H1 (cell line): ENCODE measurements around the gene RPUSD1. TPM values are rescaled to one million over a fixed set of nuclear protein-coding genes. Genes with fewer than 3 reads are reported as not detected.

ENCODE experiments used
- CTCF ChIA-PET: fragments of 300-600 bp; sonication (Branson Sonifier 250); formaldehyde crosslinking; loops from one replicate; lab custom pipeline; 2021; ENCODE audit not compliant: partially characterized antibody; lab: Charles Lee
- POLR2A ChIA-PET: fragments of 300-600 bp; sonication (Branson Sonifier 250); formaldehyde crosslinking; loops from one replicate; lab custom pipeline; 2021; ENCODE audit warnings: inconsistent platforms; ENCODE audit not compliant: partially characterized antibody; lab: Charles Lee
- DNase-seq, 2 experiments: peaks; one replicate each; pipeline versions ENCODE4 v3.0.0 to v3.0.0-alpha.2; 2010 to 2022; ENCODE audit warnings: low spot score in 2 of 2, low read depth in 1 of 2, mixed read lengths in 1 of 2
- FAIRE-seq: peaks from 2 replicates; lab custom pipeline; 2011; peaks lifted over from hg19 to GRCh38; lab: Jason Lieb, UNC
- H2AFZ ChIP-seq: 2 replicates; pipeline ENCODE4 v1.8.1; 2012; ENCODE audit warnings: low read length, inconsistent platforms
- H2AK5ac ChIP-seq: 2 replicates; pipeline ENCODE4 v1.6.1; 2013; ENCODE audit warnings: low read depth, low read length
- H2BK120ac ChIP-seq: replicated peaks from 2 replicates; pipeline ENCODE3; 2013; ENCODE audit warnings: low read depth, low read length, inconsistent platforms
- H2BK12ac ChIP-seq: 2 replicates; pipeline ENCODE4 v1.6.1; 2013; ENCODE audit warnings: low read depth, low read length
- H2BK15ac ChIP-seq: 2 replicates; pipeline ENCODE4 v1.6.1; 2013; ENCODE audit warnings: low read length
- H2BK20ac ChIP-seq: 2 replicates; pipeline ENCODE4 v1.6.1; 2013; ENCODE audit warnings: low read length
- H2BK5ac ChIP-seq: 2 replicates; pipeline ENCODE4 v1.6.1; 2013; ENCODE audit warnings: low read depth, low read length
- H3K14ac ChIP-seq: 2 replicates; pipeline ENCODE4 v1.6.1; 2013; ENCODE audit warnings: inconsistent platforms; ENCODE audit not compliant: insufficient read length
- H3K18ac ChIP-seq: 2 replicates; pipeline ENCODE4 v1.6.1; 2013; ENCODE audit warnings: low read length; ENCODE audit errors: extremely low read depth
- H3K23ac ChIP-seq: 2 replicates; pipeline ENCODE4 v1.6.1; 2013; ENCODE audit warnings: inconsistent platforms; ENCODE audit not compliant: insufficient read length
- H3K23me2 ChIP-seq: 2 replicates; pipeline ENCODE4 v1.6.1; 2013; ENCODE audit warnings: low read depth, low read length
- H3K27ac ChIP-seq: 2 replicates; pipeline ENCODE4 v1.6.1; 2011; ENCODE audit warnings: low read depth, low read length, inconsistent platforms
- H3K27me3 ChIP-seq, 4 experiments: replicated peaks in 1 of 4; 1 replicate in 1 of 4; 2 replicates in 3 of 4; pipeline versions ENCODE4 v1.6.1 to v1.8.1; 2011 to 2013; ENCODE audit warnings: low read length in 3 of 4, mild to moderate bottlenecking in 3 of 4, inconsistent platforms in 2 of 4, mixed read lengths in 2 of 4, moderate library complexity in 1 of 4; ENCODE audit not compliant: control insufficient read depth in 3 of 4, insufficient read depth in 3 of 4; ENCODE audit errors: extremely low read depth in 1 of 4
- H3K36me3 ChIP-seq, 4 experiments: 2 replicates each; pipeline versions ENCODE4 v1.6.1 to v1.8.1; 2011 to 2013; ENCODE audit warnings: mild to moderate bottlenecking in 4 of 4, low read length in 3 of 4, moderate library complexity in 2 of 4, control low read depth in 1 of 4, inconsistent platforms in 1 of 4; ENCODE audit not compliant: insufficient read depth in 4 of 4, control insufficient read depth in 2 of 4
- H3K4ac ChIP-seq: replicated peaks from 2 replicates; pipeline ENCODE3; 2013; ENCODE audit warnings: low read length, low read depth, mixed read lengths, inconsistent platforms; ENCODE audit not compliant: insufficient read length
- H3K4me1 ChIP-seq, 4 experiments: replicated peaks in 1 of 4; 1 replicate in 1 of 4; 2 replicates in 3 of 4; pipeline versions ENCODE4 v1.6.1 to v1.8.1; 2011 to 2013; ENCODE audit warnings: low read length in 3 of 4, inconsistent platforms in 2 of 4, mixed read lengths in 1 of 4; ENCODE audit not compliant: insufficient read depth in 4 of 4, control insufficient read depth in 3 of 4
- H3K4me2 ChIP-seq, 2 experiments: 2 replicates each; pipeline versions ENCODE4 v1.6.1 to v1.8.1; 2011 to 2013; ENCODE audit warnings: low read depth in 2 of 2, low read length in 2 of 2, control low read depth in 1 of 2, inconsistent platforms in 1 of 2, mild to moderate bottlenecking in 1 of 2; ENCODE audit not compliant: insufficient read depth in 1 of 2
- H3K4me3 ChIP-seq, 4 experiments: fragments of 200-600, 300-600 bp in 1 of 4; sonication (generic), shearing (Covaris generic), sonication (Bioruptor Twin) in 1 of 4; 2 replicates each; pipeline versions ENCODE4 v1.5.1 to v1.8.1; 2011 to 2016; ENCODE audit warnings: low read length in 4 of 4, low read depth in 3 of 4, control low read depth in 2 of 4, inconsistent platforms in 2 of 4, mild to moderate bottlenecking in 2 of 4, mixed read lengths in 1 of 4, moderate library complexity in 1 of 4; ENCODE audit not compliant: insufficient read depth in 2 of 4; ENCODE audit errors: extremely low read depth in 1 of 4
- H3K56ac ChIP-seq: replicated peaks from 2 replicates; pipeline ENCODE3; 2013; ENCODE audit warnings: low read depth, mild to moderate bottlenecking, mixed read lengths, low read length, inconsistent platforms; ENCODE audit not compliant: insufficient read length
- H3K79me1 ChIP-seq: 2 replicates; pipeline ENCODE4 v1.6.1; 2013; ENCODE audit warnings: low read depth, low read length, control low read depth
- H3K79me2 ChIP-seq, 2 experiments: 2 replicates each; pipeline versions ENCODE4 v1.6.1 to v1.8.1; 2012 to 2013; ENCODE audit warnings: low read length in 2 of 2, mild to moderate bottlenecking in 2 of 2, inconsistent platforms in 1 of 2; ENCODE audit not compliant: insufficient read depth in 2 of 2, control insufficient read depth in 1 of 2
- H3K9ac ChIP-seq, 4 experiments: replicated peaks in 1 of 4; 1 replicate in 1 of 4; 2 replicates in 3 of 4; pipeline versions ENCODE4 v1.6.1 to v1.8.1; 2011 to 2013; ENCODE audit warnings: low read depth in 3 of 4, low read length in 3 of 4, control low read depth in 2 of 4, mild to moderate bottlenecking in 2 of 4, moderate library complexity in 2 of 4, inconsistent platforms in 1 of 4; ENCODE audit errors: extremely low read depth in 1 of 4
- H3K9me3 ChIP-seq, 2 experiments: 2 replicates each; pipeline versions ENCODE4 v1.6.1 to v1.8.1; 2012 to 2013; ENCODE audit warnings: mild to moderate bottlenecking in 2 of 2, moderate library complexity in 2 of 2, control low read depth in 1 of 2, inconsistent platforms in 1 of 2, low read depth in 1 of 2, low read length in 1 of 2, mixed read lengths in 1 of 2; ENCODE audit not compliant: insufficient read depth in 2 of 2
- H4K20me1 ChIP-seq, 2 experiments: replicated peaks in 1 of 2; 2 replicates each; pipeline versions ENCODE3 to v1.8.1; 2011 to 2013; ENCODE audit warnings: inconsistent platforms in 2 of 2, low read length in 2 of 2, mild to moderate bottlenecking in 1 of 2; ENCODE audit not compliant: insufficient read depth in 2 of 2, control insufficient read depth in 1 of 2
- H4K5ac ChIP-seq: 2 replicates; pipeline ENCODE4 v1.6.1; 2013; ENCODE audit warnings: low read length, low read depth, mixed read lengths, inconsistent platforms; ENCODE audit not compliant: insufficient read length
- H4K8ac ChIP-seq: 2 replicates; pipeline ENCODE4 v1.8.0; 2013; ENCODE audit warnings: mild to moderate bottlenecking, moderate library complexity, low read length, inconsistent platforms; ENCODE audit not compliant: insufficient read depth; ENCODE audit errors: extremely low read depth
- H4K91ac ChIP-seq: replicated peaks from 2 replicates; pipeline ENCODE3; 2013; ENCODE audit warnings: low read length, mixed read lengths, inconsistent platforms; ENCODE audit not compliant: insufficient read length
- ASH2L ChIP-seq: fragments of 200-600, 300-600 bp; sonication (generic); IDR thresholded peaks from one replicate; pipeline ENCODE4 v1.7.1; 2017; ENCODE audit warnings: low read length
- BCL11A ChIP-seq, 2 experiments: IDR thresholded peaks; one replicate each; pipeline ENCODE4 v1.6.1; 2011; ENCODE audit warnings: low read depth in 2 of 2, low read length in 2 of 2, mild to moderate bottlenecking in 2 of 2
- CHD1 ChIP-seq: IDR thresholded peaks from 2 replicates; pipeline ENCODE4 v1.6.1; 2012; ENCODE audit warnings: low read depth, low read length, improper control_type of control experiment
- JUND ChIP-seq: IDR thresholded peaks from 2 replicates; pipeline ENCODE4 v1.6.1; 2011; ENCODE audit warnings: mild to moderate bottlenecking, improper control_type of control experiment, low read length
- MAX ChIP-seq: IDR thresholded peaks from 2 replicates; pipeline ENCODE4 v1.6.1; 2012; ENCODE audit warnings: inconsistent platforms
- NRF1 ChIP-seq: IDR thresholded peaks from 2 replicates; pipeline ENCODE4 v1.6.1; 2011; ENCODE audit warnings: mild to moderate bottlenecking, low read depth, low read length, improper control_type of control experiment
- RBBP5 ChIP-seq: IDR thresholded peaks from 2 replicates; pipeline ENCODE4 v1.7.1; 2012; ENCODE audit warnings: low read depth, mild to moderate bottlenecking, inconsistent platforms, low read length, moderate library complexity, borderline replicate concordance
- RNF2 ChIP-seq: fragments of 200-900, 300-1000 bp; sonication (generic); IDR thresholded peaks from 2 replicates; pipeline ENCODE4 v1.7.1; 2016; ENCODE audit warnings: borderline replicate concordance, low read depth, mild to moderate bottlenecking, antibody characterized with exemption, low read length; ENCODE audit not compliant: poor library complexity, severe bottlenecking; ENCODE audit errors: missing control alignments
- SIX5 ChIP-seq: IDR thresholded peaks from 2 replicates; pipeline ENCODE4 v1.6.1; 2011; ENCODE audit warnings: mild to moderate bottlenecking, low read depth, low read length
- TAF1 ChIP-seq: IDR thresholded peaks from 2 replicates; pipeline ENCODE4 v1.6.1; 2011; ENCODE audit warnings: mild to moderate bottlenecking, low read depth, low read length
- whole genome bisulfite sequencing, 2 experiments: shearing (Covaris generic) in 1 of 2; methylation state at CpG; one replicate each; pipeline versions ENCODE4 v1.1.6 to v1.1.7; 2013 to 2015; ENCODE audit warnings: low lambda C conversion rate in 2 of 2, mixed read lengths in 2 of 2, inconsistent platforms in 1 of 2, low coverage in 1 of 2, missing lambda C conversion rate in 1 of 2; ENCODE audit not compliant: insufficient replicate concordance in 2 of 2, insufficient coverage in 1 of 2, insufficient read length in 1 of 2; ENCODE audit errors: extremely low coverage in 1 of 2, missing lambda C conversion rate in 1 of 2; 5-methylcytosine and 5-hydroxymethylcytosine counted together
- polyA plus RNA-seq, 7 experiments: library from polyadenylated mRNA; depleted of rRNA in 3 of 7; stranded (reverse) in 5 of 7; unstranded in 2 of 7; fragments of >200 nt in 5 of 7; fragments of 200-250 nt in 2 of 7; gene quantifications; 1 replicate in 5 of 7; 2 replicates in 1 of 7; 4 replicates in 1 of 7; pipeline versions ENCODE4 v1.2.1 to v1.2.3, GENCODE V29; 2011 to 2013; ENCODE audit warnings: missing spikeins in 2 of 7, mixed read lengths in 2 of 7
- total RNA-seq: library from RNA; stranded (reverse); fragmentation: NEBNext Ultra II Directional; extraction: Animal tissue kit (Norgen Biotek cat#: 25700); gene quantifications from 2 replicates; pipeline ENCODE4 v1.2.1, GENCODE V29; 2021
- TF ChIP-seq, protein P1 (sequence below): IDR thresholded peaks from 2 replicates; pipeline ENCODE4 v1.6.1; 2012; ENCODE audit warnings: inconsistent platforms

Gene RPUSD1
- total and polyA plus RNA-seq, 2 of the 8 experiments (the other 6 are each of a cell fraction or from before 2014, with no cell fraction given), result 32.2 to 61.8 TPM

DNA sequence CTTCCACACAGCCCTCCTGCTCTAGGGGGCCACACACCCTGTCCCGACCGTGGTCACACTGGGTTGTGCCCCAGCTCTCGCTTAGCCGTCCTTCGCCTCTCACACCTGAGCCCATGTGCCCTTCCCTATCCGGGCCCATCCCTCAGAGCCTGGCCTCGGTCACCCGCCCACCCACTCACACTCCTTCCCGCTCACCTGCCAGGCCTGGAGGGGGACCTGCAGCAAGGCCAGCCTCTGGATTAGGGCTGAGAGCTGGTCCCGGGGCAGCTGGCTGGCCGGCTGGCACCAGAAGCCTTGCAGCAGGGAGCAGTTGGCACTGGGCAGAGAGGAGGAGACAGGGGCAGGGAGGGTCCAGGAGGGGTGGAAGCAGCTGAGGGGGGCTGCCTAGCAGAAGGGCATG lies 9.7 kb downstream of the RPUSD1 start:
- no peak overlapping the region for H3K27ac ChIP-seq
- H3K9me3 ChIP-seq, result no peaks in the 10 kb centered on the region
- CTCF ChIA-PET, result interaction anchor here (1.0 to 13.7 kb wide), 4 partner anchors 27 to 277 kb away, joined by 3 to 424 read pairs (median 116); partner anchors contain the start of genes ANTKMT, CCDC78, CIAO3 and HAGHL
- H3K36me3 ChIP-seq, result no peaks in the 10 kb centered on the region
- H4K5ac ChIP-seq, result no peak overlapping the region
- H2BK120ac ChIP-seq, result no peak overlapping the region
- WGBS, 2 experiments, result 90% methylated on average over 11 of the region's 11 CpGs; no CpG with 5 or more reads in 1 of the 2 experiments
- H3K18ac ChIP-seq, result no peak overlapping the region
- no peak overlapping the region for H3K4me3 ChIP-seq
- peaks cover 0 to 3% (median under 1%) of the 10 kb centered on the region in 4 experiments; a peak in 3 of 7 replicates for H3K27me3 ChIP-seq
- no peak overlapping the region for H2BK5ac ChIP-seq
- H2BK15ac ChIP-seq, result no peak overlapping the region
- TF ChIP-seq MAX (peak; percentile 27; the same call in 1 of the 2 replicates), BCL11A (IDR thresholded peaks at IDR 0.05; ENCODE audit: low read depth in 2 of 2, low read length in 2 of 2) (no peak), RNF2 (no peak), JUND (no peak), ASH2L (no peak), NRF1 (no peak), TAF1 (no peak), RBBP5 (no peak), CHD1 (no peak), SIX5 (no peak)
- TF ChIP-seq, protein P1, sequence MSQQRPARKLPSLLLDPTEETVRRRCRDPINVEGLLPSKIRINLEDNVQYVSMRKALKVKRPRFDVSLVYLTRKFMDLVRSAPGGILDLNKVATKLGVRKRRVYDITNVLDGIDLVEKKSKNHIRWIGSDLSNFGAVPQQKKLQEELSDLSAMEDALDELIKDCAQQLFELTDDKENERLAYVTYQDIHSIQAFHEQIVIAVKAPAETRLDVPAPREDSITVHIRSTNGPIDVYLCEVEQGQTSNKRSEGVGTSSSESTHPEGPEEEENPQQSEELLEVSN, result peak; percentile 81
- TF ChIP-seq, all 59 proteins: peak for 2
- no peak overlapping the region for H3K4me2 ChIP-seq
- peaks cover 0 to 5% of the 10 kb centered on the region in 2 experiments for H4K20me1 ChIP-seq
- no peak overlapping the region for H3K56ac ChIP-seq
- no peak overlapping the region for H3K14ac ChIP-seq
- no peaks in the 10 kb centered on the region for H3K79me2 ChIP-seq
- H2AFZ ChIP-seq, result no peak overlapping the region
- H4K8ac ChIP-seq, result 0 out of 2 replicates have a peak overlapping the region, but pooled peaks have one; percentile 68
- H3K23me2 ChIP-seq, result no peaks in the 10 kb centered on the region; the same call in 1 of the 2 replicates
- H3K23ac ChIP-seq, result no peak overlapping the region
- no peaks in the 10 kb centered on the region for H3K79me1 ChIP-seq
- POLR2A ChIA-PET, result interaction anchor here (0.8 kb wide), 2 partner anchors 18 to 48 kb away, joined by 3 to 4 read pairs; partner anchors contain the start of gene MSLN
- no peak overlapping the region for H2AK5ac ChIP-seq
- H2BK20ac ChIP-seq, result no peak overlapping the region
- no peak overlapping the region for H4K91ac ChIP-seq
- H3K9ac ChIP-seq, result no peak overlapping the region
- no peak overlapping the region for H2BK12ac ChIP-seq
- no peak for DNase-seq
- H3K4ac ChIP-seq, result no peak overlapping the region
- FAIRE-seq, result no peak
- H3K4me1 ChIP-seq, result no peaks in the 10 kb centered on the region
